HEK293 (cell line): Measurements from ENCODE around the gene BMPR1A.
A peak's percentile ranks its signal among the peaks of the same experiment; 100 is the strongest.

Experiments
- CTCF ChIA-PET: fragments of 350-600 bp; formaldehyde crosslinking; extraction: SDS; loops from one replicate; lab custom pipeline; 2021; ENCODE audit warnings: antibody characterized with exemption; lab: Yijun Ruan, JAX
- POLR2A ChIA-PET: fragments of 300-600 bp; formaldehyde crosslinking; extraction: SDS; loops from one replicate; lab custom pipeline; 2020; ENCODE audit warnings: antibody characterized with exemption, inconsistent platforms; lab: Yijun Ruan, JAX
- H3K27ac ChIP-seq: fragments of 200-500 bp; sonication (Bioruptor generic); 2 replicates; pipeline ENCODE4 v1.5.1; 2014; ENCODE audit warnings: low read depth, low read length, control low read depth, inconsistent platforms; ENCODE audit errors: extremely low read depth
- H3K36me3 ChIP-seq, 2 experiments: fragments of 200-500 bp in 1 of 2; sonication (Bioruptor generic) in 1 of 2; 1 replicate in 1 of 2; 2 replicates in 1 of 2; pipeline ENCODE4 v1.5.1; 2014 to 2017; ENCODE audit warnings: inconsistent platforms in 2 of 2, low read length in 2 of 2; ENCODE audit not compliant: control insufficient read depth in 2 of 2, insufficient read depth in 1 of 2
- H3K4me1 ChIP-seq: fragments of 200-500 bp; sonication (Bioruptor generic); 2 replicates; pipeline ENCODE4 v1.5.1; 2014; ENCODE audit warnings: mild to moderate bottlenecking, low read length, inconsistent platforms; ENCODE audit not compliant: control insufficient read depth, insufficient read depth
- H3K4me3 ChIP-seq: 2 replicates; pipeline ENCODE4 v1.5.1; 2011; ENCODE audit warnings: low read depth, mild to moderate bottlenecking, control low read depth, low read length, moderate library complexity
- H3K9me3 ChIP-seq: fragments of 200-500 bp; sonication (Bioruptor generic); 2 replicates; pipeline ENCODE4 v1.5.1; 2014; ENCODE audit warnings: low read depth, low read length, inconsistent platforms; ENCODE audit not compliant: control insufficient read depth, insufficient read depth
- FEZF1 ChIP-seq: fragments of 450-650 bp; formaldehyde crosslinking; IDR thresholded peaks from 2 replicates; pipeline ENCODE4 v1.5.1; 2016; ENCODE audit warnings: missing biosample characterization, missing genetic modification characterization
- KLF1 ChIP-seq: fragments of 450-650 bp; formaldehyde crosslinking; IDR thresholded peaks from 2 replicates; pipeline ENCODE4 v1.5.1; 2016; ENCODE audit warnings: missing biosample characterization, missing genetic modification characterization
- KLF8 ChIP-seq: fragments of 450-650 bp; formaldehyde crosslinking; IDR thresholded peaks from 2 replicates; pipeline ENCODE4 v1.5.1; 2016; ENCODE audit warnings: missing biosample characterization, missing genetic modification characterization
- KLF9 ChIP-seq: fragments of 450-650 bp; formaldehyde crosslinking; IDR thresholded peaks from 2 replicates; pipeline ENCODE4 v1.5.1; 2016; ENCODE audit warnings: missing biosample characterization, missing genetic modification characterization, low read depth
- MEIS1 ChIP-seq: sonication (generic); formaldehyde crosslinking; IDR thresholded peaks from 2 replicates; pipeline ENCODE4 v1.8.1; 2022; ENCODE audit warnings: missing genetic modification reagents, mild to moderate bottlenecking, borderline replicate concordance
- SCRT2 ChIP-seq: fragments of 450-650 bp; formaldehyde crosslinking; IDR thresholded peaks from 2 replicates; pipeline ENCODE4 v1.5.1; 2016; ENCODE audit warnings: missing biosample characterization, missing genetic modification characterization
- SP3 ChIP-seq: fragments of 450-650 bp; formaldehyde crosslinking; IDR thresholded peaks from 2 replicates; pipeline ENCODE4 v1.5.1; 2016; ENCODE audit warnings: missing biosample characterization, missing genetic modification characterization
- ZBTB17 ChIP-seq: fragments of 450-650 bp; formaldehyde crosslinking; IDR thresholded peaks from 2 replicates; pipeline ENCODE4 v1.5.1; 2016; ENCODE audit warnings: missing biosample characterization, missing genetic modification characterization
- ZFHX2 ChIP-seq: fragments of 450-650 bp; formaldehyde crosslinking; conservative IDR thresholded peaks from 2 replicates; pipeline ENCODE4 v1.5.1; 2016; ENCODE audit warnings: missing biosample characterization, missing genetic modification characterization
- ZFP3 ChIP-seq: fragments of 450-650 bp; formaldehyde crosslinking; IDR thresholded peaks from 2 replicates; pipeline ENCODE4 v1.5.1; 2016; ENCODE audit warnings: low read depth, missing biosample characterization, missing genetic modification characterization
- ZNF140 ChIP-seq: fragments of 450-650 bp; formaldehyde crosslinking; IDR thresholded peaks from 2 replicates; pipeline ENCODE4 v1.5.1; 2016; ENCODE audit warnings: missing biosample characterization, missing genetic modification characterization
- ZNF184 ChIP-seq: fragments of 450-650 bp; IDR thresholded peaks from 2 replicates; pipeline ENCODE4 v1.5.1; 2018; ENCODE audit warnings: missing biosample characterization, mild to moderate bottlenecking, missing genetic modification characterization
- ZNF202 ChIP-seq: fragments of 450-650 bp; formaldehyde crosslinking; IDR thresholded peaks from 2 replicates; pipeline ENCODE4 v1.5.1; 2016; ENCODE audit warnings: missing biosample characterization, missing genetic modification characterization, borderline replicate concordance
- ZNF223 ChIP-seq: fragments of 450-650 bp; formaldehyde crosslinking; IDR thresholded peaks from 2 replicates; pipeline ENCODE4 v1.5.1; 2016; ENCODE audit warnings: missing biosample characterization, missing genetic modification characterization
- ZNF24 ChIP-seq: fragments of 450-650 bp; formaldehyde crosslinking; IDR thresholded peaks from 2 replicates; pipeline ENCODE4 v1.5.1; 2016; ENCODE audit warnings: missing biosample characterization, missing genetic modification characterization
- ZNF266 ChIP-seq: fragments of 450-650 bp; formaldehyde crosslinking; IDR thresholded peaks from 2 replicates; pipeline ENCODE4 v1.5.1; 2016; ENCODE audit warnings: missing biosample characterization, missing genetic modification characterization, low read depth
- ZNF311 ChIP-seq: fragments of 450-650 bp; formaldehyde crosslinking; IDR thresholded peaks from 2 replicates; pipeline ENCODE4 v1.5.1; 2017; ENCODE audit warnings: missing biosample characterization, missing genetic modification characterization, borderline replicate concordance
- ZNF501 ChIP-seq: fragments of 450-650 bp; formaldehyde crosslinking; IDR thresholded peaks from 2 replicates; pipeline ENCODE4 v1.5.1; 2016; ENCODE audit warnings: missing biosample characterization, missing genetic modification characterization
- ZNF530 ChIP-seq: fragments of 450-650 bp; formaldehyde crosslinking; IDR thresholded peaks from 2 replicates; pipeline ENCODE4 v1.5.1; 2016; ENCODE audit warnings: low read depth, missing biosample characterization, missing genetic modification characterization
- ZNF548 ChIP-seq: fragments of 450-650 bp; formaldehyde crosslinking; IDR thresholded peaks from 2 replicates; pipeline ENCODE4 v1.5.1; 2016; ENCODE audit warnings: missing biosample characterization, missing genetic modification characterization
- ZNF571 ChIP-seq: fragments of 450-650 bp; formaldehyde crosslinking; IDR thresholded peaks from 2 replicates; pipeline ENCODE4 v1.5.0; 2017; ENCODE audit warnings: missing biosample characterization, missing genetic modification characterization
- ZNF701 ChIP-seq: fragments of 450-650 bp; formaldehyde crosslinking; IDR thresholded peaks from 2 replicates; pipeline ENCODE4 v1.5.1; 2016; ENCODE audit warnings: missing biosample characterization, missing genetic modification characterization
- TF ChIP-seq, protein P1 (sequence below): fragments of 450-650 bp; formaldehyde crosslinking; IDR thresholded peaks from 2 replicates; pipeline ENCODE4 v1.5.1; 2017; ENCODE audit warnings: missing biosample characterization, missing genetic modification characterization
- TF ChIP-seq, protein P2 (sequence below): fragments of 450-650 bp; formaldehyde crosslinking; IDR thresholded peaks from 2 replicates; pipeline ENCODE4 v1.5.1; 2016; ENCODE audit warnings: missing biosample characterization, missing genetic modification characterization
- TF ChIP-seq, protein P3 (sequence below): fragments of 450-650 bp; formaldehyde crosslinking; IDR thresholded peaks from 2 replicates; pipeline ENCODE4 v1.5.1; 2017; ENCODE audit warnings: missing biosample characterization, missing genetic modification characterization
- TF ChIP-seq, protein P4 (sequence below): fragments of 450-650 bp; formaldehyde crosslinking; IDR thresholded peaks from 2 replicates; pipeline ENCODE4 v1.5.1; 2016; ENCODE audit warnings: missing biosample characterization, missing genetic modification characterization

BMPR1A gene

DNA sequence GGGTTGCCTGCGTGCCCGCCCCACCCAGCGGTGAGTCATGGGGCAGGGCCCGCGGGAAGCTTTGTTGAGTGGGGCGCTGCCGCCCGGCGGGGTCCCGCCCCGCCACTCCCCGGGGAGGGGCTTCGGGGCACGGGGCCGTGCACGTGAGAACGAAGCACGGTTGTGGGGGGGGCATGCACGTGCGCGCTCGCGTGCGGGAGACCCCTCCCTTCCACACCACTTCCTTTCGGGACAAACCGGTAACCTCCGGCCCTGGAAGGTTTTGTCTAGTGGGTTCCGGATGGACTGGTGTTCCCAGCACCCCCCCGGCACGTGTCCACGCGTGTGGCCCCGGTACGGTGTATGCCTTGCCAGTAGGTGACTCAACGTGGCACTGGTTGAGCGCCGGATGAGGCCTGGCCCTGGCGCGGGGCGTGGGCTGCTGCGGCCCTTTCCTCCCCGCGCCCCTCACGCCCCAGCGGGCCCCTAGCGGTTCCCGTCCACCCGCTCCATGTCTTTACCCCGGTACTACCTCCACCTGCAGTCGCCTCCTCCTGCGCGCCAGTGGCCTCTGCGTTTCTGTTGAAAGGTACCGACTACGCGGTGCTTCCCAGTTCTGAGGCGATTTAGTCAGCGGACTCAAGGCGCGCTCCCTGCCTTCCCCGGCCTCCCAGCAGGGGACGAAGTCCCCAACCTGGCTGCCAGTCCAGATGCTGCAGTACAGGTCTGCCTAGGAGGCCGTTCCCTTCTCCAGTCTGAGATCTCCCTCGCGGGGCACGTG, 215.0 kb downstream of the BMPR1A start:
- CTCF ChIA-PET = no interaction called here
- H3K4me3 ChIP-seq = peak overlapping the region; percentile 42
- TF ChIP-seq FEZF1 (tag by site-specific recombination) = no peak
- no peak for TF ChIP-seq ZNF548 (tag by site-specific recombination)
- TF ChIP-seq ZNF24 = no peak
- no peak for TF ChIP-seq ZFHX2
- peak; percentile 94 for TF ChIP-seq KLF1 (tag by site-specific recombination)
- no peak for TF ChIP-seq ZNF571
- no peak; the same call in 1 of the 2 replicates for TF ChIP-seq ZNF202 (tag by site-specific recombination)
- TF ChIP-seq KLF8 (tag by site-specific recombination) = peak; percentile 12; the same call in 1 of the 2 replicates
- no peak for TF ChIP-seq ZNF266 (tag by site-specific recombination)
- TF ChIP-seq, protein P1, sequence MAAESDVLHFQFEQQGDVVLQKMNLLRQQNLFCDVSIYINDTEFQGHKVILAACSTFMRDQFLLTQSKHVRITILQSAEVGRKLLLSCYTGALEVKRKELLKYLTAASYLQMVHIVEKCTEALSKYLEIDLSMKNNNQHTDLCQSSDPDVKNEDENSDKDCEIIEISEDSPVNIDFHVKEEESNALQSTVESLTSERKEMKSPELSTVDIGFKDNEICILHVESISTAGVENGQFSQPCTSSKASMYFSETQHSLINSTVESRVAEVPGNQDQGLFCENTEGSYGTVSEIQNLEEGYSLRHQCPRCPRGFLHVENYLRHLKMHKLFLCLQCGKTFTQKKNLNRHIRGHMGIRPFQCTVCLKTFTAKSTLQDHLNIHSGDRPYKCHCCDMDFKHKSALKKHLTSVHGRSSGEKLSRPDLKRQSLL (tag by site-specific recombination) = no peak
- TF ChIP-seq SP3 (tag by site-specific recombination) = peak; percentile 58
- TF ChIP-seq KLF9 = 0 out of 2 replicates have a peak, but pooled peaks have one; percentile 42
- no peaks in the 10 kb centered on the region for H3K9me3 ChIP-seq
- peak overlapping the region; percentile 62; the same call in 1 of the 2 replicates for H3K27ac ChIP-seq
- POLR2A ChIA-PET = no interaction called here
- peaks cover 2% of the 10 kb centered on the region; the same call in 1 of the 2 replicates for H3K4me1 ChIP-seq
- no peaks in the 10 kb centered on the region for H3K36me3 ChIP-seq

DNA sequence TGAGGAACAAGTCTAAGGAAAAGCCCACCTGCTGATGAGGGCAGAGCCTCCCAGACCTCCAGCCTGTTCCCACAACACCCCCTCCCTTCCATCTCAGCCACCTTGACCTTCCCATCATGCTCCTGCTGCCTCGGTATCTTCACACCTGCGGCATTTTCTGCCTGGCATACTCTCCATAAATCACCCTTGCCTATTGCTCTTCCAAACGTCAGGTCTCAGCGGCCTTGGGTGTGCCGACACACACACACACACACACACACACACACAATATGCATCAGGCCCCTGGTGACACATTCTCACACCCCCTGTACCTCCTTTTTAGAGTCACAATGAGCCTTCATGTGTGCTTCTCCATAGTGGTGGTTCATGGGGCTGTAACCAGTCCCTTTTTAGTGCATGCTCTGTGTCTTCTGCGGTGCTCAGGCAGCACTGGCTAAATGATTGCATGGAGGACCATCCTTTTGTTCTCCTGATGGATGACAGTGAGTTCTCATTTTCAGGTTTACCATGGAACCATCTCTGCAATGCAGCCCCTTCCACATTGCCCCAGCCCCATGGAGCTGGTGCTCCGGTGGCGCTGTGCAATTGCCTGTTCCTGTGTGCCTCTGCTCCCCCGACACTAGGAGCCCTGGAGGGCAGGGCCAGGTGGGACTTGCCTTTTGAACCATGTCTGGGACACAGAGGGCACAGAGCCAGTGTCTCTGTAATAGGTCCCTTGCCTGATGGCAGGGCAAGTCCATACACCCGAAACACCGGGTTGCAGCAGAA, 216.4 kb downstream of the BMPR1A start:
- no peaks in the 10 kb centered on the region for H3K9me3 ChIP-seq
- no peak overlapping the region for H3K27ac ChIP-seq
- peaks cover 2% of the 10 kb centered on the region; the same call in 1 of the 2 replicates for H3K4me1 ChIP-seq
- no peaks in the 10 kb centered on the region for H3K36me3 ChIP-seq
- no peak for TF ChIP-seq ZFP3 (tag by site-specific recombination)
- 0 out of 2 replicates have a peak, but pooled peaks have one; percentile 24 for TF ChIP-seq SCRT2 (tag by site-specific recombination)
- TF ChIP-seq ZNF223 (tag by site-specific recombination) = no peak
- ChIA-PET POLR2A (no interaction called here), CTCF (no interaction called here)
- H3K4me3 ChIP-seq = no peak overlapping the region

DNA sequence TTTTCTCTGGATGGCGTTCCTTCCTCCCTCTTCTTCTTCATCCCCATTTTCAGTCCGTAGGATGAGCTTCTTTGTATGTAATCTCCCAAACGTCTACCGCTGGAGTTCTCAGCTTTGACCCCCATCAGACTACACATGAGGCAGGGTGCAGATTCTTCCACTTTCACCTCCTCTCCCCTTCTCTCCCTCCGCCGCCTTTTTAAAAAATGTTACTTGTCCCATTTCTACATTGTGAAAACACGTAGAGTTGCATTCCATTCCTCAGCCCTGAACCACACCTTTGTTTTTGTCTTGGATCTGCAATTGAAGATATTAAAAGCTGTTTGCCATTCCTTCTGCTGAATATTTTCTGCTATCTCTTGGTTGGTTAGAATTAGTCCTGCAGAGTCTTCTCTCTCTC, 218.1 kb downstream of the BMPR1A start:
- CTCF ChIA-PET = interaction anchor here (0.7 to 0.9 kb wide), 2 partner anchors 13 to 30 kb away, joined by 3 to 4 read pairs; no protein-coding TSS in a partner anchor
- no peaks in the 10 kb centered on the region for H3K36me3 ChIP-seq
- TF ChIP-seq, protein P2, sequence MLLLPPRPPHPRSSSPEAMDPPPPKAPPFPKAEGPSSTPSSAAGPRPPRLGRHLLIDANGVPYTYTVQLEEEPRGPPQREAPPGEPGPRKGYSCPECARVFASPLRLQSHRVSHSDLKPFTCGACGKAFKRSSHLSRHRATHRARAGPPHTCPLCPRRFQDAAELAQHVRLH (tag by site-specific recombination) = no peak
- TF ChIP-seq ZNF701 = no peak
- no peak for TF ChIP-seq ZBTB17 (tag by site-specific recombination)
- TF ChIP-seq ZNF530 (tag by site-specific recombination) = no peak
- TF ChIP-seq, protein P3, sequence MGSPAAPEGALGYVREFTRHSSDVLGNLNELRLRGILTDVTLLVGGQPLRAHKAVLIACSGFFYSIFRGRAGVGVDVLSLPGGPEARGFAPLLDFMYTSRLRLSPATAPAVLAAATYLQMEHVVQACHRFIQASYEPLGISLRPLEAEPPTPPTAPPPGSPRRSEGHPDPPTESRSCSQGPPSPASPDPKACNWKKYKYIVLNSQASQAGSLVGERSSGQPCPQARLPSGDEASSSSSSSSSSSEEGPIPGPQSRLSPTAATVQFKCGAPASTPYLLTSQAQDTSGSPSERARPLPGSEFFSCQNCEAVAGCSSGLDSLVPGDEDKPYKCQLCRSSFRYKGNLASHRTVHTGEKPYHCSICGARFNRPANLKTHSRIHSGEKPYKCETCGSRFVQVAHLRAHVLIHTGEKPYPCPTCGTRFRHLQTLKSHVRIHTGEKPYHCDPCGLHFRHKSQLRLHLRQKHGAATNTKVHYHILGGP (tag by site-specific recombination) = no peak
- TF ChIP-seq ZNF548 (tag by site-specific recombination) = no peak
- no peak for TF ChIP-seq ZNF184 (tag by site-specific recombination)
- no peak for TF ChIP-seq ZNF311 (tag by site-specific recombination)
- TF ChIP-seq, protein P4, sequence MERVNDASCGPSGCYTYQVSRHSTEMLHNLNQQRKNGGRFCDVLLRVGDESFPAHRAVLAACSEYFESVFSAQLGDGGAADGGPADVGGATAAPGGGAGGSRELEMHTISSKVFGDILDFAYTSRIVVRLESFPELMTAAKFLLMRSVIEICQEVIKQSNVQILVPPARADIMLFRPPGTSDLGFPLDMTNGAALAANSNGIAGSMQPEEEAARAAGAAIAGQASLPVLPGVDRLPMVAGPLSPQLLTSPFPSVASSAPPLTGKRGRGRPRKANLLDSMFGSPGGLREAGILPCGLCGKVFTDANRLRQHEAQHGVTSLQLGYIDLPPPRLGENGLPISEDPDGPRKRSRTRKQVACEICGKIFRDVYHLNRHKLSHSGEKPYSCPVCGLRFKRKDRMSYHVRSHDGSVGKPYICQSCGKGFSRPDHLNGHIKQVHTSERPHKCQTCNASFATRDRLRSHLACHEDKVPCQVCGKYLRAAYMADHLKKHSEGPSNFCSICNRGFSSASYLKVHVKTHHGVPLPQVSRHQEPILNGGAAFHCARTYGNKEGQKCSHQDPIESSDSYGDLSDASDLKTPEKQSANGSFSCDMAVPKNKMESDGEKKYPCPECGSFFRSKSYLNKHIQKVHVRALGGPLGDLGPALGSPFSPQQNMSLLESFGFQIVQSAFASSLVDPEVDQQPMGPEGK (tag by site-specific recombination) = no peak
- TF ChIP-seq ZNF140 (tag by site-specific recombination) = no peak
- TF ChIP-seq MEIS1 = no peak
- TF ChIP-seq ZNF501 (tag by site-specific recombination) = no peak
- TF ChIP-seq, all 188 proteins: peak for 0
- no peak overlapping the region for H3K27ac ChIP-seq
- peaks cover 2% of the 10 kb centered on the region; the same call in 1 of the 2 replicates for H3K4me1 ChIP-seq
- no peaks in the 10 kb centered on the region for H3K9me3 ChIP-seq
- POLR2A ChIA-PET = no interaction called here
- H3K4me3 ChIP-seq = no peak overlapping the region
